NCI-H510A (cell line): ENCODE measurements around the gene B3GNT2.

Experiments used
- DNase-seq: peaks from one replicate; lab custom pipeline; 2025; lab: John Stamatoyannopoulos, UW

The B3GNT2 gene

GRCh38 chr2:62205554-62205953 is 9.6 kb downstream of the B3GNT2 start:
- DNase-seq, result no peak

GRCh38 chr2:62206024-62206423 is 10.1 kb downstream of the B3GNT2 start:
- DNase-seq, result no peak

GRCh38 chr2:62207491-62207890 is 11.6 kb downstream of the B3GNT2 start:
- DNase-seq, result no peak

- DNase-seq, result no peak
Observed at GRCh38 chr2:62208074-62208757, 12.3 kb downstream of the B3GNT2 start.

GRCh38 chr2:62208758-62209114 is 12.8 kb downstream of the B3GNT2 start:
- no peak for DNase-seq

- no peak for DNase-seq
Observed at GRCh38 chr2:62209427-62209991, 13.6 kb downstream of the B3GNT2 start.

GRCh38 chr2:62215306-62216064 is 19.6 kb downstream of the B3GNT2 start:
- DNase-seq, result no peak

- DNase-seq, result no peak
Observed at GRCh38 chr2:62216113-62216512, 20.2 kb downstream of the B3GNT2 start.

GRCh38 chr2:62216616-62217015 is 20.7 kb downstream of the B3GNT2 start:
- no peak for DNase-seq

GRCh38 chr2:62217421-62217820 is 21.5 kb downstream of the B3GNT2 start:
- DNase-seq, result no peak

- DNase-seq, result no peak
Observed at GRCh38 chr2:62217970-62218369, 22.1 kb downstream of the B3GNT2 start.

- DNase-seq, result no peak
Observed at GRCh38 chr2:62219407-62220159, 23.7 kb downstream of the B3GNT2 start.

GRCh38 chr2:62221141-62221540 is 25.2 kb downstream of the B3GNT2 start:
- peak; percentile 24 for DNase-seq

GRCh38 chr2:62222171-62222570 is 26.3 kb downstream of the B3GNT2 start:
- DNase-seq, result no peak

- DNase-seq, result no peak
Observed at GRCh38 chr2:62222674-62223073, 26.8 kb downstream of the B3GNT2 start.

- DNase-seq, result no peak
Observed at GRCh38 chr2:62224976-62225375, 29.1 kb downstream of the B3GNT2 start.

- DNase-seq, result no peak
Observed at GRCh38 chr2:62227386-62228075, 31.6 kb downstream of the B3GNT2 start.

- no peak for DNase-seq
Observed at GRCh38 chr2:62229082-62229605, 33.2 kb downstream of the B3GNT2 start.

GRCh38 chr2:62231541-62231940 is 35.6 kb downstream of the B3GNT2 start:
- DNase-seq, result no peak

- DNase-seq, result no peak
Observed at GRCh38 chr2:62234755-62235655, 39.1 kb downstream of the B3GNT2 start.

GRCh38 chr2:62236499-62236898 is 40.6 kb downstream of the B3GNT2 start:
- no peak for DNase-seq
